ENCODE results near the gene COPS9.

Gene COPS9

GRCh38 chr2:240134956-240135520, 1.1 kb downstream of the COPS9 start:
- no peak for DNase-seq (ENCODE audit: low read depth in 2 of 2)

- DNase-seq (ENCODE audit: low read depth in 2 of 2), result no peak
Observed at GRCh38 chr2:240134466-240134865, 1.6 kb downstream of the COPS9 start.

GRCh38 chr2:240133401-240133800, 2.7 kb downstream of the COPS9 start:
- no peak for DNase-seq (ENCODE audit: low read depth in 2 of 2)

GRCh38 chr2:240132651-240132980, 3.5 kb downstream of the COPS9 start:
- DNase-seq (ENCODE audit: low read depth in 2 of 2), result no peak

- no peak for DNase-seq (ENCODE audit: low read depth in 2 of 2)
Observed at GRCh38 chr2:240131941-240132650, 4.0 kb downstream of the COPS9 start.

GRCh38 chr2:240131296-240131695, 4.8 kb downstream of the COPS9 start:
- DNase-seq (ENCODE audit: low read depth in 2 of 2), result no peak

GRCh38 chr2:240130393-240131195, 5.5 kb downstream of the COPS9 start:
- DNase-seq (ENCODE audit: low read depth in 2 of 2), result no peak

- DNase-seq (ENCODE audit: low read depth in 2 of 2), result no peak
Observed at GRCh38 chr2:240129731-240130392, 6.2 kb downstream of the COPS9 start.

GRCh38 chr2:240129311-240129710, 6.8 kb downstream of the COPS9 start:
- DNase-seq (ENCODE audit: low read depth in 2 of 2), result no peak

- no peak for DNase-seq (ENCODE audit: low read depth in 2 of 2)
Observed at GRCh38 chr2:240128608-240129145, 7.4 kb downstream of the COPS9 start.

GRCh38 chr2:240127911-240128607, 8.0 kb downstream of the COPS9 start:
- no peak for DNase-seq (ENCODE audit: low read depth in 2 of 2)

- DNase-seq (ENCODE audit: low read depth in 2 of 2), result no peak
Observed at GRCh38 chr2:240127191-240127750, 8.8 kb downstream of the COPS9 start.

GRCh38 chr2:240126731-240127130, 9.4 kb downstream of the COPS9 start:
- no peak for DNase-seq (ENCODE audit: low read depth in 2 of 2)

GRCh38 chr2:240125742-240126141, 10.4 kb downstream of the COPS9 start:
- no peak for DNase-seq (ENCODE audit: low read depth in 2 of 2)

GRCh38 chr2:240124651-240125030, 11.5 kb downstream of the COPS9 start:
- no peak for DNase-seq (ENCODE audit: low read depth in 2 of 2)

- DNase-seq (ENCODE audit: low read depth in 2 of 2), result no peak
Observed at GRCh38 chr2:240123821-240124650, 12.1 kb downstream of the COPS9 start.

GRCh38 chr2:240121675-240122074, 14.4 kb downstream of the COPS9 start:
- DNase-seq (ENCODE audit: low read depth in 2 of 2), result no peak

GRCh38 chr2:240121190-240121589, 14.9 kb downstream of the COPS9 start:
- no peak for DNase-seq (ENCODE audit: low read depth in 2 of 2)

- DNase-seq (ENCODE audit: low read depth in 2 of 2), result no peak
Observed at GRCh38 chr2:240114233-240114632, 21.9 kb downstream of the COPS9 start.

- DNase-seq (ENCODE audit: low read depth in 2 of 2), result no peak
Observed at GRCh38 chr2:240112914-240113690, 23.0 kb downstream of the COPS9 start.

Measured in stimulated activated CD8-positive, alpha-beta memory T cell treated with anti-CD3 and anti-CD28 coated beads, Interleukin-15, amount 100 ng/mL, for 4 hours (primary cell).